Suppressor macrophage treated with lipopolysaccharide for 1 hour (primary cell): ENCODE data around the gene GK2.
A peak's percentile ranks its signal among the peaks of the same experiment; 100 is the strongest.

Source experiments
- DNase-seq, 3 donors: peaks; one replicate each; pipeline ENCODE4 v3.0.0-alpha.2; 2020 to 2022

GK2 gene

GRCh38 chr4:79408063-79408462 lies at the start of gene GK2:
TSS of gene GK2 (minus strand) at chr4:79408228. CDS start at chr4:79408200, 28 bp downstream.
- no peak for DNase-seq

- no peak for DNase-seq
These were observed 47.2 kb upstream of the GK2 start for GRCh38 chr4:79455216-79455615.

GRCh38 chr4:79454656-79455055 lies 46.6 kb upstream of the GK2 start:
- no peak for DNase-seq

- no peak for DNase-seq
These were observed 42.0 kb upstream of the GK2 start for GRCh38 chr4:79450053-79450452.

GRCh38 chr4:79446145-79446544 lies 38.1 kb upstream of the GK2 start:
- no peak for DNase-seq

GRCh38 chr4:79445371-79445781 lies 37.3 kb upstream of the GK2 start:
- DNase-seq, result no peak

GRCh38 chr4:79442422-79442821 lies 34.4 kb upstream of the GK2 start:
- DNase-seq, result peak in 2 of 3 donors; percentile 1 to 25

GRCh38 chr4:79439489-79439888 lies 31.5 kb upstream of the GK2 start:
- DNase-seq, result no peak

GRCh38 chr4:79431839-79432238 lies 23.8 kb upstream of the GK2 start:
- DNase-seq, result no peak

- DNase-seq, result no peak
These were observed 21.3 kb upstream of the GK2 start for GRCh38 chr4:79429113-79429903.

GRCh38 chr4:79426989-79427388 lies 19.0 kb upstream of the GK2 start:
- DNase-seq, result no peak

- DNase-seq, result no peak
These were observed 17.6 kb upstream of the GK2 start for GRCh38 chr4:79425586-79425985.

GRCh38 chr4:79421483-79421882 lies 13.5 kb upstream of the GK2 start:
- DNase-seq, result peak in 2 of 3 donors; percentile 4 to 10

GRCh38 chr4:79413886-79414285 lies 5.9 kb upstream of the GK2 start:
- no peak for DNase-seq

- no peak for DNase-seq
These were observed 5.2 kb upstream of the GK2 start for GRCh38 chr4:79413032-79413885.

- no peak for DNase-seq
These were observed 3.4 kb downstream of the GK2 start for GRCh38 chr4:79404666-79405065.

GRCh38 chr4:79403356-79403755 lies 4.7 kb downstream of the GK2 start:
- DNase-seq, result no peak

- no peak for DNase-seq
These were observed 5.6 kb downstream of the GK2 start for GRCh38 chr4:79402332-79402851.

- no peak for DNase-seq
These were observed 9.0 kb downstream of the GK2 start for GRCh38 chr4:79399076-79399475.

GRCh38 chr4:79397951-79398350 lies 10.1 kb downstream of the GK2 start:
- no peak for DNase-seq

- DNase-seq, result no peak
These were observed 11.2 kb downstream of the GK2 start for GRCh38 chr4:79396794-79397193.

- DNase-seq, result no peak
These were observed 12.2 kb downstream of the GK2 start for GRCh38 chr4:79395841-79396240.

GRCh38 chr4:79390890-79391289 lies 17.1 kb downstream of the GK2 start:
- DNase-seq, result no peak

GRCh38 chr4:79385641-79386040 lies 22.4 kb downstream of the GK2 start:
- DNase-seq, result no peak
